Measurements from ENCODE around the gene ACBD4.

DNA sequence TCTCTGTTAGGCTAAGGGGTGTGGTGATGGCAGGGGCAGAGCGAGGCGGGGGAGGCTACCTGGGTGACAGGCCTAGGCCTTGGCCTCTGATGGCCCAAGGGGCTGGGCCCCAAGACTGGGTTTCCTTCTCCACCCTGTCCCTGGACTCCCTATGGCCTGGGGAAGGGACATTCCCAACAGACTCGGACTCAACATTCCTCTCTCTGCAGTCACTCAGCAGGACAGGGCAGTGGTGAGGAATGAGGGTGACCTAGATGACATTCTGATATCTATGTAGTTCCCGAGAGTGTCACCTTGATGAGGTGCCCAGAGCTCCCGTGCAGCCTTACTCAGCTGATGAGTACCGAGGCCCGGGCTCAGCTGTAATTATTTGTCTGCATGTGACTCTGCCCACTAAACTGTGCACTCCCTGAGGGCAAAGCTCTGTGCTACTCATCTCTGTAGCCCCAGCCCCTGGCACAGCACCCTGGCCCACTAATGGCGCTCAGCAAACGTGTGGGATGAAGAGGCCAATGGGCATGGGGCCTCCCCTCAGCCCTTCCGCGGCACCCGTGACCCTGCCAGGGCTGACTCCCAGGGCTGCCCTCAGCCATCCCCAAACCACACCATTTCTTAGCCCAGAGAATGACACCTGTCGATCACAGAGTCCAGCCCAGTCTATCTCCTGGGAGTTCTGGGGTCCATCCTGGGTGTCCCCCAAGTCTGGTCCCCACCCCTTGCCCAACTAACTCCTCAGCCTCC lies 5.4 kb upstream of the ACBD4 start:
- TF ChIP-seq, protein P1, sequence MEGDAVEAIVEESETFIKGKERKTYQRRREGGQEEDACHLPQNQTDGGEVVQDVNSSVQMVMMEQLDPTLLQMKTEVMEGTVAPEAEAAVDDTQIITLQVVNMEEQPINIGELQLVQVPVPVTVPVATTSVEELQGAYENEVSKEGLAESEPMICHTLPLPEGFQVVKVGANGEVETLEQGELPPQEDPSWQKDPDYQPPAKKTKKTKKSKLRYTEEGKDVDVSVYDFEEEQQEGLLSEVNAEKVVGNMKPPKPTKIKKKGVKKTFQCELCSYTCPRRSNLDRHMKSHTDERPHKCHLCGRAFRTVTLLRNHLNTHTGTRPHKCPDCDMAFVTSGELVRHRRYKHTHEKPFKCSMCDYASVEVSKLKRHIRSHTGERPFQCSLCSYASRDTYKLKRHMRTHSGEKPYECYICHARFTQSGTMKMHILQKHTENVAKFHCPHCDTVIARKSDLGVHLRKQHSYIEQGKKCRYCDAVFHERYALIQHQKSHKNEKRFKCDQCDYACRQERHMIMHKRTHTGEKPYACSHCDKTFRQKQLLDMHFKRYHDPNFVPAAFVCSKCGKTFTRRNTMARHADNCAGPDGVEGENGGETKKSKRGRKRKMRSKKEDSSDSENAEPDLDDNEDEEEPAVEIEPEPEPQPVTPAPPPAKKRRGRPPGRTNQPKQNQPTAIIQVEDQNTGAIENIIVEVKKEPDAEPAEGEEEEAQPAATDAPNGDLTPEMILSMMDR (IDR thresholded peaks at IDR 0.05), result no peak
- no peak for TF ChIP-seq ZFX (IDR thresholded peaks at IDR 0.05; ENCODE audit: borderline replicate concordance)
